Measurements from ENCODE around the gene RNF167.

The RNF167 gene

DNA sequence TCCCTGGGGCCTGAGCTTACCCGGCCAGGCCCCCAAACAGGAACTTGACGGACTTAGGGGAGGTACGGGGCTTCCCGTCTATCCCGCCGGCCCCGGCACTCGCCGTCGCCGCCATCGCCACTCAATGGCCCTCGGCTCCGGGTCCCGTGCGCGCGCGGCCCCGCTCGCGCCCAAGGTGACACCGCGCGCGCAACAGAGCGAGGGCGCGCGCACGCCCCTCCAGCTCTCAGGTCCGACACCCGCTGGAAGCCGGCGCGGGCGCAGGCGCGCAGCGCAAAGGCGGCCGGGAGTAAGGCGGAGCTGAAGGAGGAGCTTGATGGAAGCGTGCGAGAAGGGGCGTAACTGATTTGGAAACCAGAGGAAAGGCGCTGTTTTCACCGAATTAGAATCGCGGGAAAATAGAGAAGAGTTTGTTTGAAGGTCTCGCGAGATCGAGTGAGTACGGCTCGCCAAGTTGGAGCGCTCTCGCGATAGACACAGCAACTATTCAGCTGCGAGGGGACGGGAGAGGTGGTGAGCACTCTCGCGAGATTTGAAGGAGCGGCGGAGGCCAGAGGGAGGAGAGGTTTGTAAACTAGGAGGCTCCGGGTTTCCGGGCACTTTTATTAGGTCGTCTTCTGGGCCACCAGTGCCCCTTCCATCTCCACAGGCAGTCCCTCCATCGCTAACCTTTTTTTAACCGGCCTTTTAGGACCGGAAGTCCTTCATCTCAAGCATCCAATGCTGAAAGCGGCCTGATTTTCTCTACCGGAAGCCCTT lies at the start of gene RNF167, which contains the start of gene SLC25A11:
TSS of gene RNF167 (plus strand) at position 473 of the 759 bp plus-strand sequence. CDS start 642 bp downstream, outside the sequence.
TSS of gene SLC25A11 (minus strand) at position 251 of the 759 bp plus-strand sequence. CDS start at position 115, 136 bp downstream.
- DNase-seq (ENCODE audit: low read depth in 3 of 3) = peak; percentile 89 to 96 (median 94)

DNA sequence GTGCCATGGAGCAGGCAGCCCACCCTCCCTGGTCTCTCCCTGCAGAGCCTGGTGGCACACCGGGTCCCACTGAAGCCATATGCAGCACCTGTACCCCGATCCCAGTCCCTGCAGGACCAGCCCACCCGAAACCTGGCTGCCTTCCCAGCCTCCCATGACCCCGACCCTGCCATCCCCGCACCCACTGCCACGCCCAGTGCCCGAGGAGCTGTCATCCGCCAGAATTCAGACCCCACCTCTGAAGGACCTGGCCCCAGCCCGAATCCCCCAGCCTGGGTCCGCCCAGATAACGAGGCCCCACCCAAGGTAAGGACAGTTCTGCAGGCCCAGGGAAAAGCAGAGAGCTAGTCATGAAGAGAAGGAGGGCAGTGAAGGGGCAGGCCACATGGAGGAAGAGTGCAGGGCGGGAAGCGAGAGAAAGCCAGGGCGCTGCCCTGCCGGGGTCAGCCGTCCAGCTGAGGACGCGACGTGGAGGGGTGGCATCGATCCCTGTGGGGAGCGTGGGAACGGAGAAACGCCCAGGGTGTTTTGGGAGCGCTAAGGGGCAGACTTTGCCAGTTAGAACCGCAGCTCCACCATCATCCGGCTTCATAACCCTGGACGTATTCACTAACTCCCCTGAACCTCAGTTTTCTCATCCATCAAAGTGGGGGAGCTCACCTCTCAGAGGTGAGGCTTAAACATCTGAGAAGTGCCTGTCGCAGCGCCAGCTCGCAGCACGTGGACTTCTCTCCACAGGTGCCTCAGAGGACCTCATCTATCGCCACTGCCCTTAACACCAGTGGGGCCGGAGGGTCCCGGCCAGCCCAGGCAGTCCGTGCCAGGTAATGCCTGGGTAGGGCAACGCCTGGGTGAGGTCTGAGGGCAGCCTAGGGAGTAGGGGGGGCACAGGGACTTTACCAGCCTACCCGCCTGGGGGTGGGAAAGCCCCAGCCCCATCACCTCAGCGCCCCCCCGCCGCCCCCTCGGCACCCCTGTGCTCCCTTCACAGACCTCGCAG lies 48.4 kb upstream of the RNF167 start:
- no peak for DNase-seq (ENCODE audit: low read depth in 3 of 3)

DNA sequence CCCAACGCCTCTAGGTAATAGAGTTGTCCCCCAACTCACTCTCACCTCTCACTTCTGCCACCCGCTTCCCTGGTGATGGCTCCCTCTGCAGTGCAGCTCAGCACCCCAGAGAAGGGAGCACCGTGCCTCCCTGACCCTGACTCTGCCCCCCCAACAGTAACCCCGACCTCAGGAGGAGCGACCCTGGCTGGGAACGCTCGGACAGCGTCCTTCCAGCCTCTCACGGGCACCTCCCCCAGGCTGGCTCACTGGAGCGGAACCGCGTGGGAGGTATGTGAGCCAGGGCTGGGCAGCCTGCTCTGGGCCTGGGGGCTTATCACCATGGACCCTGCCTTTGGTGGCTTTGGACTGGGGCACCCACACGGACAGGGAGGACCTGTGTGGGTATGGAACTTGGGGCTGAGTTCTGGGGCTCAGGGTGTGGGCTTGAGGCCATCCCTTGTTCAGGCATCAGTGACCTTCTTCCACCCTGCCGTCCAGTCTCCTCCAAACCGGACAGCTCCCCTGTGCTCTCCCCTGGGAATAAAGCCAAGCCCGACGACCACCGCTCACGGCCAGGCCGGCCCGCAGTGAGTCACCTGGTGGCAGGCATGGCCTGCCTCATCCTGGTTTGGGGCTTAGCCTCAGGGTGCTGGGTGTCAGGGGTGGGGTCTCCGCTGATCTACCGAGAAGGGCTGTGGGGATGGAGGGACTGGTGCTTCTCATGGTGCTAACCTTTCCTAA lies 47.4 kb upstream of the RNF167 start:
- no peak for DNase-seq (ENCODE audit: low read depth in 3 of 3)

DNA sequence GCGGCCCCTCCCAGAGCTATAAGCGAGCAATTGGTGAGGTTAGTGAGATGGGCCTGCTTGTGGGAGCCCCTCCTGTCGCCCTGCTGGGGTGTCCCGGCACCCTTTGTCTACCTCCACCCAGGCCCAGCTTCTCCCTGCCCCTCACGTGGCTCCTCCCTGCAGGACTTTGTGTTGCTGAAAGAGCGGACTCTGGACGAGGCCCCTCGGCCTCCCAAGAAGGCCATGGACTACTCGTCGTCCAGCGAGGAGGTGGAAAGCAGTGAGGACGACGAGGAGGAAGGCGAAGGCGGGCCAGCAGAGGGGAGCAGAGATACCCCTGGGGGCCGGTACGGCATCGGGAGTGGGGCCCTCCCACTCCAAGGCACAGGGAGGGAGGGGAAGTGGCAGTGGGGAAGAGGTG lies 46.8 kb upstream of the RNF167 start:
- DNase-seq (ENCODE audit: low read depth in 3 of 3) = no peak

DNA sequence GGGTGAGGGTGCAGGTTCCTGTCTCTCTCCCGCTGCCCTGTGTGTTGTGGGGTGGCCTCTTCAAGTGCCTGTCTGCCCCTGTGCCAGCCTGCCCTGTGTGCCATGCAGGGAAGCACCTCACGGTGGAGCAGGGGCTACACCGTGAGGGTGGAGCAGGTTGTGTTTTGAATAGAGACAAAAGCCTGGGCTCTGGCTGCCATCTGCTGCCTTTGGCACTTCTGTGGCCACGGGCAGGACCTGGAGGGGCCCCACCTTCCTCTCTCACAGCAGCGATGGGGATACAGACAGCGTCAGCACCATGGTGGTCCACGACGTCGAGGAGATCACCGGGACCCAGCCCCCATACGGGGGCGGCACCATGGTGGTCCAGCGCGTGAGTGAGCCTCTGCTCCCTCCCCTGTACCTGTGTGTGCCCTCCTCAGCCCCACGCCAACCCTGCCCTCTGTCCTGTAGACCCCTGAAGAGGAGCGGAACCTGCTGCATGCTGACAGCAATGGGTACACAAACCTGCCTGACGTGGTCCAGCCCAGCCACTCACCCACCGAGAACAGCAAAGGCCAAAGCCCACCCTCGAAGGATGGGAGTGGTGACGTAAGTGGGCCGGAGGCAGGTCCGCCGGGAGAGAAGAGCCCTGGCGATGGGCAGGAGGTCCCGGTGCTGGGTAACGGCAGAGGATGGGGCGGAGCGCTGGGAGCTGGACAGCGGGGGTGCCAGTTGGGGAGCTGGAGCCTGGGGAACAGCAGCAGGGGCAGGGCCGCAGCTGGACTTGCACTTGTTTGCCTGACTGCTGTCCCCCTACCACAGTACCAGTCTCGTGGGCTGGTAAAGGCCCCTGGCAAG lies 46.1 kb upstream of the RNF167 start:
- DNase-seq (ENCODE audit: low read depth in 3 of 3) = no peak

DNA sequence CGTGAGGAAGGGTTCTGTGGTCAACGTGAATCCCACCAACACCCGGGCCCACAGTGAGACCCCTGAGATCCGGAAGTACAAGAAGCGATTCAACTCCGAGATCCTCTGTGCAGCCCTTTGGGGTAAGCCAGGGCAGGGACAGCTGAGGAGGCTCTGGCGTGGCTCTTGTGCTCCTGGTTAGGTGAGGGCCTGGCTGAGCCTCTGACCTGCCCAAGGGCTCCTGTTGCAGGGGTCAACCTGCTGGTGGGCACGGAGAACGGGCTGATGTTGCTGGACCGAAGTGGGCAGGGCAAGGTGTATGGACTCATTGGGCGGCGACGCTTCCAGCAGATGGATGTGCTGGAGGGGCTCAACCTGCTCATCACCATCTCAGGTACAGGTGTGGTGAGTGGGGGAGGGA lies 44.9 kb upstream of the RNF167 start:
- DNase-seq (ENCODE audit: low read depth in 3 of 3) = no peak

DNA sequence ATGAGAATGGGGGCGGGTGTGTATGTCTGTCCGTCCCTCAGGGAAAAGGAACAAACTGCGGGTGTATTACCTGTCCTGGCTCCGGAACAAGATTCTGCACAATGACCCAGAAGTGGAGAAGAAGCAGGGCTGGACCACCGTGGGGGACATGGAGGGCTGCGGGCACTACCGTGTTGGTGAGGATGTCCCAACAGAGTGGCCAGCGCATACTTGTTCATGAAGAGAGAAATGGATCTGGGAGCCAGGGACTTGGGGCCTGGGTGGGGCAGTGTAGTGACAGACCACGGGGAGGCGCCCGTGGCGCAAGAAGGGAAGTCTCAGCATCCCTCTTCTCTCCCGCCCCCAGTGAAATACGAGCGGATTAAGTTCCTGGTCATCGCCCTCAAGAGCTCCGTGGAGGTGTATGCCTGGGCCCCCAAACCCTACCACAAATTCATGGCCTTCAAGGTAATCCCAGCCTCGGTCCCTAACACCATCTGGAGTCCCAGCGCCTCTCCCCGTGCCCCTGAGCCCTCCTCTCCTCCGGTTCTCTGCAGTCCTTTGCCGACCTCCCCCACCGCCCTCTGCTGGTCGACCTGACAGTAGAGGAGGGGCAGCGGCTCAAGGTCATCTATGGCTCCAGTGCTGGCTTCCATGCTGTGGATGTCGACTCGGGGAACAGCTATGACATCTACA lies 44.3 kb upstream of the RNF167 start:
- DNase-seq (ENCODE audit: low read depth in 3 of 3) = no peak

DNA sequence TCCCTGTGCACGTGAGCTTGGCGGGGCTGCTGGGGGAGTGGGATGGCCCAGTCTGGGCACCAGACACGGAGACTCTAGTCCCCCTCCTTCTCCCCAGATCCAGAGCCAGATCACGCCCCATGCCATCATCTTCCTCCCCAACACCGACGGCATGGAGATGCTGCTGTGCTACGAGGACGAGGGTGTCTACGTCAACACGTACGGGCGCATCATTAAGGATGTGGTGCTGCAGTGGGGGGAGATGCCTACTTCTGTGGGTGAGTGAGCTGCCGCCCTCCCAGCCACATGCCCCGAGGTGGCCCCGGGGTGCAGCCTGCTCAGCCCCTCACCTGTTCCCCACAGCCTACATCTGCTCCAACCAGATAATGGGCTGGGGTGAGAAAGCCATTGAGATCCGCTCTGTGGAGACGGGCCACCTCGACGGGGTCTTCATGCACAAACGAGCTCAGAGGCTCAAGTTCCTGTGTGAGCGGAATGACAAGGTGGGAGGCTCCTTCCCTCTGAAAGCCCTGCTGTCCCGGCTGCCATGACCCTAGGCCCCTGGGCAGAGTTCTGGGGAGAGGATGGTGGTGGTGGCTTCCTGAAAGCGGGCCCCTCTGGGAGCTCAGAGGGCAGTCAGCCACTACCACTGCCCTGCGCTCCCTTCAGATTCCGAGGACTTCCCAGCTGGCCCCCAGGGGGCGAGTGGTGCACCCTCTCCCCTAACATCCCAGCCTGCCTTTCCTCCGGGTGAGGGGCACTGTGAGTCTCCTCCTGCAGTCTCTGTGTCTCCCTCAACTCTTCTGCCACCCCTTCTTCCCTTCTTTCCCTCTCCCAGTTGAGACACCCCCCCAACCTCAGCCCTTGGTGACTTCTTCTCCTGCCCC lies 43.5 kb upstream of the RNF167 start:
- DNase-seq (ENCODE audit: low read depth in 3 of 3) = no peak

DNA sequence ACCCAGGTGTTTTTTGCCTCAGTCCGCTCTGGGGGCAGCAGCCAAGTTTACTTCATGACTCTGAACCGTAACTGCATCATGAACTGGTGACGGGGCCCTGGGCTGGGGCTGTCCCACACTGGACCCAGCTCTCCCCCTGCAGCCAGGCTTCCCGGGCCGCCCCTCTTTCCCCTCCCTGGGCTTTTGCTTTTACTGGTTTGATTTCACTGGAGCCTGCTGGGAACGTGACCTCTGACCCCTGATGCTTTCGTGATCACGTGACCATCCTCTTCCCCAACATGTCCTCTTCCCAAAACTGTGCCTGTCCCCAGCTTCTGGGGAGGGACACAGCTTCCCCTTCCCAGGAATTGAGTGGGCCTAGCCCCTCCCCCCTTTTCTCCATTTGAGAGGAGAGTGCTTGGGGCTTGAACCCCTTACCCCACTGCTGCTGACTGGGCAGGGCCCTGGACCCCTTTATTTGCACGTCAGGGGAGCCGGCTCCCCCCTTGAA lies 42.8 kb upstream of the RNF167 start:
- DNase-seq (ENCODE audit: low read depth in 3 of 3) = no peak

DNA sequence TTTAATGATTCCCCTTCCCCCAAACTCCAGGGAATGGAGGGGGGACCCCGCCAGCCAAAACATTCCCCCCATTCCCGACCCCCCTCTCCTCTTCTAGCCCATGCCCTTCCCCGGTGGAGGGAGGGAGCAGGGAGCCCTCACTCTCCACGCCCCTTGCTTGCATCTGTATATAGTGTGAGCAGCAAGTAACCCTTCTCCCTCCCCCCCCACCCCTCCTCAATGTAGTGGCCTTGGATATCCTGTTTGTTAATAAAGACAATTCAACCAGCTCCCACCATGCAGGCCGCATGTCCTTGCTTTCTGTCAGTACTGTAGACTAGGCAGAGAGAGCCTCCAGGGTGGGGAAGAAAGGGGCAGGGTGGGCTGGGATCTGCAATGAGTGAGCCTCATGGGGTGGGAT lies 42.3 kb upstream of the RNF167 start:
- no peak for DNase-seq (ENCODE audit: low read depth in 3 of 3)

DNA sequence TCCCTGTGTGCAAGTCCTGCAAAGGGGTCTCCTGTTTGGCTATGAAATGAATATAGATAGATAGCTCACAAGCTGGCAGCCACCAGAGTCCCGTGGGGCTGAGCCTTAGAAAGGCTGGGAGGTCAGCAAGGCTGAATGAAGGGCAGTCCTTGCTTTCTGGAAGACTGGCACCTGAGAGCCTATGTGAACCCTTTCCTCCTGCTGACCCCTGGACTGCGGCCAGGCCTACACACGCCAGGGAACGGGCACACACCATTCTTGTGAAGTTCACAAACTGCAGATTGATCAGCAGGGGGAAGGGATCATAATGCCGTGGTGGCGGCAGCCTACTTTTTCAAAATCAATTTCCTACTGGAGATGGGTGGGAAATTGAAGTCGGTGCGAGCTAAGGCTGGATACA lies 41.7 kb upstream of the RNF167 start:
- no peak for DNase-seq (ENCODE audit: low read depth in 3 of 3)

DNA sequence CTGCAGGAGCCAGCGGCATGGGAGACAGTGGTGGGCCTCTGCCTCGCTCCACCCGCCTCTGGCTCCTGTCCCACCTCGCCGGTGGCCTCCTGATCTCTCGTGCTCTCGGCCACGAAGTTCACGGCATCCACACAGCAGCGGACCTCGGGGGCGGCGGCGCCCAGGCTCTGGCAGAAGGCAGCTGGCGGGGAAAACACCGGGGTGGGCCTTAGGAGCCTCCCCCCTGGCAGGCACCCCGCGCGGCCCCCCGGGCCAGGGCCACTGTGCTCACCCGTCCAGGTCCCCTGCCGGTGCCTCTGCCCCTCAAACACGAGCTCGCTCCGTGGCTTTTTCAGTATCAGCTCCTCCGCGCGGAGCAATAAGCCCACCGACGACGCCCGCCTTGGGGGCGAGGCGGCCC lies 41.1 kb upstream of the RNF167 start:
- DNase-seq (ENCODE audit: low read depth in 3 of 3) = no peak

DNA sequence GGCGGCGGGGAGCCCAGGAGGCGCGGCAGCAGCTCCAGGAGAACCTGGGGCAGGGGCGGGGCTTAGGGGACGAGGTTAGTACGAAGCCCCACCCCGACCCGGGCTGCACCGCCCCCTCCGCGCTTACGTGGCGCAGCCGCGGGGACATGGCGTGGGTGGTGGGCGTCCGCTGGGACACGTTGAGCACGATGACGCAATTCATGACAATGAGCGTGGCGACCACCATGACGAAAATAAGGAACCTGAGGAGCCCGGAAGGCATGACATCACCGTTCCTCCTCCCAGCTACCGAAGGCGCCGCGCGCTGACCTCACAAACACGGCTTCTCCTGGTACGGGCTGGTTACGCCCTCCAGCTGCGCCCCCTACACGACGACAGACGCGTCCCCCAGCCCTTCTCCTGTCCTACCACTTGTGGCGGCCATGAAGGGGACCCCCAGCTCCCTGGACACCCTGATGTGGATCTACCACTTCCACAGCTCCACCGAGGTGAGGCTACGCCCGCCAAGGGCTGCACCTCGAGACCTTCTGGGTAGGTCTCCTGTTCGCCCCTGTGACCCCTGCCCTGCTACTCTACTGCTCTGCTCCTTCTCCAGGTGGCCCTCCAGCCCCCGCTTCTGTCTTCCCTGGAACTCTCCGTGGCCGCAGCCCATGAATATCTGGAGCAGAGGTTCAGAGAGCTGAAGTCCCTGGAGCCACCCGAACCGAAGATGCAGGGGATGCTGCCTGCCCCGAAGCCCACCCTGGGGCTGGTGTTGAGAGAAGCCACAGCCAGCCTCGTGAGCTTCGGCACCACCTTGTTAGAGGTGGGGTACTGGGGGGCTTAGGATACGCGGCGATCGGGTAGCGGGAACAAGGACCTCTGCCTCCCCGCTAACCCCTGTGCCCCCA lies 40.5 kb upstream of the RNF167 start, which contains the start of gene C17orf107:
TSS of gene C17orf107 (plus strand) at position 196 of the 890 bp plus-strand sequence. CDS start at position 423, 227 bp downstream.
- DNase-seq (ENCODE audit: low read depth in 3 of 3) = peak; percentile 87 to 99 (median 94)

DNA sequence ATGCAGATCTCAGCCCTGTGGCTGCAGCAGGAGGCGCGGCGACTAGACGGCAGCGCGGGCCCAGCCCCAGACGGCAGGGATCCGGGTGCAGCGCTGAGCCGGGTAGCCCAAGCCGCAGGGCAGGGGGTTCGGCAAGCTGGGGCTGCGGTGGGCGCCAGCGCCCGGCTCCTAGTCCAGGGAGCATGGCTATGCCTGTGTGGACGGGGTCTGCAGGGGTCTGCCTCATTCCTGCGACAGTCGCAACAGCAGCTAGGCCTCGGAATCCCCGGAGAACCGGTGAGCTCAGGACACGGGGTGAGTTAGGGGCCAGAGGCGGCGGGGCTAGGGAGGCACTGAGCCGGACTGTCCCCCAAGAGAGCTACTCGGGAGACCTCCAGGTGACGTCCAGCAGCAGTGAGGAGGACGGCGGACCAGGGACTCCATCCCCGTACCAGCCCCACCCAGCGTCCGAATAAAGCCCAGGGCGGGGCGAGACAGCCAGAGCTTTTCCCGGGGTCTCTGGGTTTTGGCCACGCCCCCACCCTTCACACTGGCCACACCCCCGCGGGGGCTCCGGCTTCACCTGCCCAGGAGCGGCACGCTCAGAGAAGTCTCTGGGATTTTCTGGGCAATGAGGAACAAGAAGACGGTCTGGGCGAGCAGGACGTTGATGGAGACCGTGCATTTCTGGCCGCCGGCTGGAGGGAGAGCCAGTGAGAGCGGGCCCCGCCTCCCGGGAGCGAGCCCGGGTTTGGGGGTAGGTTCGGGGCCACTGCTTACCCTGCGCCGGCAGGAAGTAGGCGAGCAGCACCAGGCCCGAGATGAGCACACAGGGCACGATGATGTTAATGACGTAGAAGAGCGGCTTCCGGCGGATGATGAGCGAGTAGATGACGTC lies 39.6 kb upstream of the RNF167 start:
- DNase-seq (ENCODE audit: low read depth in 3 of 3) = peak in 2 of 3 donors; percentile 31 to 33

DNA sequence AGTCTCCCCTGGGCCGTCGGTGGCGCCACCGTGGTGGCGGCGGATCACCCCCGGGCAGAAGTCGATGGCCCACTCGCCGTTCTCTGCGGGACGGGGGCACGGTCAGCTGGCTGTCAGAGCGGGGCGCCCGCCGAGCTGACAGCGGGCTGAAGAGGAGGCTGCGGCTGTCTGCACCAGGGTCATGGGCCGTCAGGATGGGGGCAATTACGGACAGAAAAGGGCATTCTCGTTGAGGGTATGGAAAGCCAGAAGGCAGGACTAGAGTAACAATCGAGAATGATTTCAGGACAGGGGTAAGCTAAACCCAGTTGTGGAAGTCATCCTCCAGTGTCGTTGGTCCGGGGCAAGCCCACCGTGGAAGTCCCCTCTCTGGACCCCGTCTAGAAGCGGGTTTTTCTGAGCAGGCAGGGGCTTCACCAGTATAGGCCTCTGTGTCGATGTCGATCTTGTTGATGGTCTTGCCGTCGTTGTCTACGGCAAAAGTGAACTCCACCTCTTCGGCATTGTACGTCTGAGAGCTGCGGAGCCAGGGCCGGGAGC lies 38.9 kb upstream of the RNF167 start:
- DNase-seq (ENCODE audit: low read depth in 3 of 3) = no peak

DNA sequence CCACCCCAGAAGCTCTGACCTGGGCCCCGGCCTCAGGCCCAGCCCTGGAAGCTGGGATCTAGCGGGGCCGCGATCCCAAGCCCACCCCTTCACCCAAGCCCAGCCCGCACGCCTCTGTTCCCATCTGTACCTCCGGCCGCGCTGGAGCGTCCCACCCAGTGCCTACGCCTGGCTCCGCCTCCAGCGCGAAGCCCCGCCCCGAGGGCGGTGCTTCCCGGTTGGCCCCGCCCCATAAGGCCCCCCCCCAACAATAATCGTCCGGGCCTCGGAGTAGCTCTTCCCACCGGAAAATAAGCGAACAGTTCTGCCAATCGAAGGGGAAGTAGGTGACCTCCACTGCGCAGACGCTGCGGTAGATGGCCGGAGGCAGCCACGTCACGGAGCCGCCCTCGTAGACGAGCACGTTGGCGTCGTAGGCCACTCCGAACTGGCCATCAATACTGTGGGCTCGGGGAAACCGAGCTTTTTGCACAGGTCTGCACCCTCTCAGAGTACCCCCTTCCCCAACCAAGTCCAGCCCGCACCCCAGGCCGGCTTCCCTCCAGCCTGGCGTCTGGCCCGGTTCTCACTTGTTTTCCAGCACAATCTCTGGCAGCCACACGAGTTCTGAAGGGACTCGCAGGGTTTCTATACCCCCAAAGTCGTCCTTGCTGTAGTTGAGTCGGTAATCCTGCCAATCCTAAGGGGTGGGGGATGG lies 38.3 kb upstream of the RNF167 start:
- no peak for DNase-seq (ENCODE audit: low read depth in 3 of 3)
